Muscle of leg (tissue), 11 donors: Measurements from ENCODE around the gene KLHL1. TPM values are rescaled to one million over a fixed set of nuclear protein-coding genes. Genes with fewer than 3 reads are reported as not detected.

Source experiments
- DNase-seq: peaks from one replicate; pipeline ENCODE4 v3.0.0; 2013
- H3K27ac ChIP-seq: one replicate; pipeline ENCODE4 v1.5.1; 2013; ENCODE audit warnings: mild to moderate bottlenecking, low read length, control low read depth
- H3K27me3 ChIP-seq: one replicate; pipeline ENCODE4 v1.6.1; 2013; ENCODE audit warnings: low read length; ENCODE audit not compliant: control insufficient read depth, insufficient read depth
- H3K36me3 ChIP-seq: one replicate; pipeline ENCODE4 v1.6.1; 2013; ENCODE audit warnings: low read length; ENCODE audit not compliant: control insufficient read depth, insufficient read depth
- H3K4me1 ChIP-seq: one replicate; pipeline ENCODE4 v1.6.1; 2013; ENCODE audit warnings: low read length; ENCODE audit not compliant: control insufficient read depth, insufficient read depth
- H3K4me3 ChIP-seq: one replicate; pipeline ENCODE4 v1.5.1; 2013; ENCODE audit warnings: low read length, control low read depth
- H3K9me3 ChIP-seq: replicated peaks from 2 replicates; pipeline ENCODE4 v1.6.1; 2013; ENCODE audit warnings: low read depth, low read length; ENCODE audit not compliant: control insufficient read depth
- WGBS: methylation state at CpG from one replicate; pipeline ENCODE4 v1.1.5; 2013; ENCODE audit warnings: missing lambda C conversion rate; ENCODE audit not compliant: insufficient coverage; 5-methylcytosine and 5-hydroxymethylcytosine counted together
- polyA plus RNA-seq, 8 donors: library from polyadenylated mRNA; unstranded; fragments of 120-200 nt; gene quantifications; one replicate each; pipeline versions ENCODE4 v1.2.1 to v1.2.3, GENCODE V29; 2013; ENCODE audit warnings: inconsistent platforms in 1 of 8, low replicate concordance in 1 of 8; ENCODE audit not compliant: insufficient read length in 8 of 8, insufficient read depth in 1 of 8
- total RNA-seq: library from RNA; stranded (reverse); fragments of 120-200 nt; gene quantifications from one replicate; pipeline ENCODE4 v1.2.4, GENCODE V29; 2013

The KLHL1 gene
- total and polyA plus RNA-seq, 9 donors = 0.02 to 0.09 (median 0.04) TPM; not detected in 6

DNA sequence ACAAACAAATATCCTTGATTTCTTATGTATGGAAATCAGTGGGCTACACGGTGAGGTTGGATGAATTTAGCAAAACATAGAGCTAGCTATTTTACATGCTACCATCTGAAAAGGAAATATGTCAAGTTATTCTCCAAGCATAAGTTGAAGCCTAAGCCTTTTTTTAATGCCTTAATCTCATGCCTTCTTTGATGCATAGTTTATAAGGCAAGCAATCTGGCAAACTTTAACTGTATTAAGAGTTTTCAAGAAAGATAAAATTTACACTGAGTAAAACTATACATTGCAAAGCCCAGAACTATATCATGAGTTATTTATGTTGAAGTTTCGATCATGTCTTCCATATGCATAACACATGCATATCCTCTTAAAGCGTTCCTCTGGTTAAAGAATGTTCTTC lies 85.6 kb downstream of the KLHL1 start:
- Histone ChIP-seq H3K4me3 (no peak overlapping the region), H3K36me3 (no peaks in the 10 kb centered on the region), H3K9me3 (no peaks in the 10 kb centered on the region), H3K27ac (no peak overlapping the region), H3K27me3 (no peaks in the 10 kb centered on the region), H3K4me1 (no peaks in the 10 kb centered on the region)
- no CpG with 5 or more reads among the region's 3 CpGs for WGBS
- no peak for DNase-seq

DNA sequence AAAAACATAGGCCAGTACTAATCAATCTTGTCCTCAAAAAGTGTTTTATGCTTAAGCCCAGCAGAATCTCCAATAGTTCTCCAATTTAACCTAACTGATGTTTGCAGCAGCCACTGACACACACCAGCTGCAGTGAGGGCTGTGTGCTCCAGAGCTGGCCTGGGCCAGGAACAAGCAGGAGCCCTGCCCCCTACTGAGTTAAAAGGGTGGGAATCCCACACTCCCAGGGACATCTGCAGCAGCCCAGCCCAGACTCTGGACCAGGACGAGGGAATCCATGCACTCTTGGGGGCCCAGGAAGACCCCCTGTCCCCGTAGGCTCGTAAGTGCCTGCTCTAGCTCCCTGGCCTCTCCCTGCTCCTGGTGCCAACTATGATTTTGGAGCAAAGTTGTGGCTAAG lies 92.1 kb downstream of the KLHL1 start:
- Histone ChIP-seq H3K27me3 (no peaks in the 10 kb centered on the region), H3K36me3 (no peaks in the 10 kb centered on the region), H3K4me3 (no peak overlapping the region), H3K27ac (no peak overlapping the region), H3K4me1 (no peaks in the 10 kb centered on the region), H3K9me3 (peaks cover 7% of the 10 kb centered on the region)
- WGBS = 78% methylated on average over 3 of the region's 3 CpGs
- no peak for DNase-seq

DNA sequence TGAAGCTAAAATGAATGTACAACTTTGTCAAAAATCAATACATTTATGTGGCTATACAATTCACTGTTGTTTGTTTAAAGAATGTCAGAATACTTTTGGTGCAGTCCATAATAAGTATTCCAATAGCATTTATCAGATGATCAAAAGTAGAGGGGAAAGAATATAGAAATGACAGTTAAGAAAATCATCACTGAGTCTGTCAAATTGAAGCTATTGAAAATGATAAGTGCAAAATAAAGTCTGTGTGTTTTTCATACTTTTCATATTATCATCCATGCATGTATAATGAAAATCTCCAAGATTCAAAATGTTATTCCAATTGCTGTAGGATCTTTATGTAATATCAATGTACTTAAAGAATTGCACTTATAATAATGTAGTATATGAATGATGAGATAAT lies 93.9 kb downstream of the KLHL1 start:
- Histone ChIP-seq H3K4me3 (no peak overlapping the region), H3K4me1 (no peaks in the 10 kb centered on the region), H3K9me3 (peaks cover 7% of the 10 kb centered on the region), H3K36me3 (no peaks in the 10 kb centered on the region), H3K27ac (no peak overlapping the region), H3K27me3 (no peaks in the 10 kb centered on the region)
- DNase-seq = no peak

DNA sequence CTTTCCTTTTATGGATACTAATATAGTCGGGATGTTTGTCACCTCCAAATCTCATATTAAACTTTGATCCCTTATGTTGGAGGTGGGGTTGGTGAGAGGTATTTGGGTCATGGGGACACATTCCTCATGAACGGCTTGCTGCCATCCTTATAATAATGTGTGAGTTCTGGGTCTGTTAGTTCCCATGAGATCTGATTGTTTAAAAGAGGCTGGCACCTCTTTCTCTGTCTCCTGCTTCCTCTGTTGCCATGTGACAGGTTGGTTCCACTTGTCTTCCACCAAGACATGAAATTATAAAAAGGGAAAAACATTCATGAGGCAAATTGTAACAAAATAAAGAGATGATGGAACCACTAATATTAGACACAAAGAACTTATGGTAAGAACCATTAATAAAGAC lies 108.4 kb downstream of the KLHL1 start:
- no CpG with 5 or more reads among the region's 2 CpGs for WGBS
- H3K9me3 ChIP-seq = no peaks in the 10 kb centered on the region

DNA sequence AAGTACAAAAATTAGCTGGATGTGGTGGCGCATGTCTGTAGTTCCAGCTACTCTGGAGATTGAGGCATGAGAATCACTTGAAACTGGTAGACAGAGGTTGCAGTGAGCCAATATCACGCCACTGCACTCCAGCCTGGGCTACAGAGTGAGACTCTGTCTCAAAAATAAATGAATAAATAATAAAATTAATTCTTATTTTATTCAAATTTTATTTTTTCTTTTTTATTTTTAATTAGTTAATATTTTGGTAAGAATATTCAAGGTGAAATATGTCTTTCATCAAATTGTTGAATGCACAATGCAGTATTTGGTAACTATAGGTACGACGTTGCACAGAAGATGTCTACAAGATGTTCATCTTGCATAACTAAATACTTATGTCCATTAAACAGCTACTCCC lies 111.2 kb downstream of the KLHL1 start:
- Histone ChIP-seq H3K27me3 (no peaks in the 10 kb centered on the region), H3K9me3 (no peaks in the 10 kb centered on the region), H3K4me1 (no peaks in the 10 kb centered on the region), H3K36me3 (no peaks in the 10 kb centered on the region), H3K4me3 (no peak overlapping the region), H3K27ac (no peak overlapping the region)
- DNase-seq = no peak
- 83% methylated on average over 1 of the region's 4 CpGs for WGBS

More for the DNA sequence above, 108.4 kb downstream of the KLHL1 start:
- H3K27ac ChIP-seq = no peak overlapping the region
- H3K27me3 ChIP-seq = no peaks in the 10 kb centered on the region
- H3K4me1 ChIP-seq = no peaks in the 10 kb centered on the region
- H3K36me3 ChIP-seq = no peaks in the 10 kb centered on the region
- DNase-seq = no peak
- no peak overlapping the region for H3K4me3 ChIP-seq

DNA sequence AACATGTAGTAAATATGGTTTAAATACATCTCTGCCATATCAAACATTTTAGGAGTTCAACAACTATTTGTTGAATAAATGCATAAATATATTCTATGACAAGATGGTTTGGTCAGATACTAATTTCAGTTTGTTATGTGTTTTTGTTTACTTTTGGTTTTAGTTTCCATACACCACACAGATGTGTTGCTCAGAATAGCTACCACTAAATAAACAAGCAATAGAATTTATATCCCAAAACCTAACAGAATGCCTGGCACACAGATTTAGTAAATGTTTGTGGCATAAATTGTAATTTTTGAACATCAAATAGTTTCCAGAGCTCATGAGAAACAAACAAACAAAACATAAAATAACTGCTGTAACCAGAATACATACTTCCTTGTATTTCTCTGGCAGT lies 127.5 kb downstream of the KLHL1 start:
- H3K4me3 ChIP-seq = no peak overlapping the region
- no peak overlapping the region for H3K27ac ChIP-seq
- no peaks in the 10 kb centered on the region for H3K9me3 ChIP-seq
- no peaks in the 10 kb centered on the region for H3K4me1 ChIP-seq
- no peaks in the 10 kb centered on the region for H3K27me3 ChIP-seq
- H3K36me3 ChIP-seq = no peaks in the 10 kb centered on the region
- no peak for DNase-seq

DNA sequence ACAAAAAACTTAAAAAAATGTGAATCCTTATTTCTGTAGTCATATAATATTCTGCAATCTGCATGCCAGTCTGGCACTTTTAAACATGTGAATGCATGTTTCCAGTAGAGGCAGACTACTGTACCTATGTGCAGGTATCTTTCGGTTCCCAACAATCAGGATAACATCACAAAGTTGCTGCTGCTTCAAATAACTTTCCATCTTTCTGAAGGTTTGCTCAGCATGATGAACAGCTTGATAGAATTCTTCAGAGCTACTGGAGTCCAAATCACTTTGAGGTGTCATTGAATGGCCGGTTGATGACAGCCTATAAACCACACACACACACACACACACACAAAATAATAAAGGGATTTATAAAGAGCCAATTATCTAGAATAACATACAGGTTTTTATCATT lies 132.8 kb downstream of the KLHL1 start:
- H3K9me3 ChIP-seq = no peaks in the 10 kb centered on the region
- no CpG with 5 or more reads among the region's 2 CpGs for WGBS
- no peak for DNase-seq
- no peaks in the 10 kb centered on the region for H3K27me3 ChIP-seq
- no peaks in the 10 kb centered on the region for H3K4me1 ChIP-seq
- no peak overlapping the region for H3K4me3 ChIP-seq
- no peak overlapping the region for H3K27ac ChIP-seq
- H3K36me3 ChIP-seq = no peaks in the 10 kb centered on the region

DNA sequence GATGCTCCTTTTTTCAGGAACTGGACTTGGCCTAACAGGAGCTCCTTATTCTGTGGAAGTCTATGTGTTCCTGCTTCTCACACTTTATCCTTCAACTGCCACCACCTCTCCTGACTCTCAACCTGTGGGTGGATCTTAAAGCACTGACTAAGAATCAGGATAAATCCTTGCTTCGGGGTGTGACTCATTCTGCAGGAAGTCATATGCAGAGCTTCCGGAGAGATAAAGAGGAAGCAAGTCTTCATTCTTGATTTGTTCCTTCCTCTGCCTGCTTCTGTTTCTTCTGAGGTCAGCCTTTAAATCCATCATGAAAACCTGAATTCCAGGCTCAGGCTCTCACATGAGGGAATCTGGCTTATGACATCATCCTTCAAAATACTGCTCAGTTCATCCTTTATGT lies 137.7 kb downstream of the KLHL1 start:
- H3K9me3 ChIP-seq = no peaks in the 10 kb centered on the region
- H3K36me3 ChIP-seq = no peaks in the 10 kb centered on the region
- no peak for DNase-seq
- no peak overlapping the region for H3K4me3 ChIP-seq
- no CpG with 5 or more reads among the region's 2 CpGs for WGBS
- no peak overlapping the region for H3K27ac ChIP-seq
- H3K4me1 ChIP-seq = no peaks in the 10 kb centered on the region
- no peaks in the 10 kb centered on the region for H3K27me3 ChIP-seq

DNA sequence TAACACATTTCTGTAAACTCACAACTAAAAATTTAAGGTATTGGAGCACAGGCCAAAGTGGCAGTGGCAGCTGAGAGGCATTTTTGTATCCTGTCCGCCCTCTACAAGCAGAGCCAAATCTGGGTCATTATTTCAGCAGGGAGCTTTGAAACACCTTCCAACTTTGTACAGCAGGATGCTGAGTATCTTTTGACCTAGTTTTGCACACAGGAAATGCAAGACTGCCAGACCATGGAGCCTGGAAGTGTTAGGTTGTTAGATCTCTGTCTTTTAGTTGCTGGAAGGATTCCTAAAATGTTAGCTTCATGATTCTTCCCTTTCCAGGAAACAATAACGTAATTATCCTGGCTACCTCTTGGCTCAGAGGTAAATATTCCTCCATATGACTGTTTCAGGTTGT lies 149.2 kb downstream of the KLHL1 start:
- Histone ChIP-seq H3K4me1 (no peaks in the 10 kb centered on the region), H3K27me3 (no peaks in the 10 kb centered on the region), H3K9me3 (no peaks in the 10 kb centered on the region), H3K36me3 (no peaks in the 10 kb centered on the region), H3K27ac (no peak overlapping the region), H3K4me3 (no peak overlapping the region)
- WGBS = 38% methylated on average over 1 of the region's 2 CpGs
- DNase-seq = peak; percentile 7

DNA sequence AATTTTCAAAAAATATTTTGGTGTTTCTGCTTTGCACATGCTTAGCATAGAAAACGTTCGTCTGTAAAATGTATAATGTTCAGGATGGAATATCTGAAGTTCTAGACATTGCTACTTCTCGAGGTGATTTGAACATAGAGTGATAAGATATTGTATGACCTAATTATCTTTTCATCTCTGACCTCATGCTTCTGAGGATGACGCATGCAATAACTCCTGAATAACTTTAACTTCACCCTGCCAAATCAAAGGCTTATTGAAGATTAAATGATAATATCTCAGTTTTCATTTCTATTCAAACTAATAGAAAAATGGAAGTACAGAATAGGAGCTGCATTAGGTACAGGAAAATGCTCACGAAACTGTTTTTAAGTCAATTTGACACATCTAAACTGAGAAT lies 151.4 kb downstream of the KLHL1 start:
- no peaks in the 10 kb centered on the region for H3K9me3 ChIP-seq
- WGBS = no CpG with 5 or more reads among the region's 5 CpGs
- H3K4me3 ChIP-seq = no peak overlapping the region
- no peaks in the 10 kb centered on the region for H3K4me1 ChIP-seq
- no peak for DNase-seq
- no peaks in the 10 kb centered on the region for H3K36me3 ChIP-seq
- H3K27ac ChIP-seq = no peak overlapping the region
- H3K27me3 ChIP-seq = no peaks in the 10 kb centered on the region

DNA sequence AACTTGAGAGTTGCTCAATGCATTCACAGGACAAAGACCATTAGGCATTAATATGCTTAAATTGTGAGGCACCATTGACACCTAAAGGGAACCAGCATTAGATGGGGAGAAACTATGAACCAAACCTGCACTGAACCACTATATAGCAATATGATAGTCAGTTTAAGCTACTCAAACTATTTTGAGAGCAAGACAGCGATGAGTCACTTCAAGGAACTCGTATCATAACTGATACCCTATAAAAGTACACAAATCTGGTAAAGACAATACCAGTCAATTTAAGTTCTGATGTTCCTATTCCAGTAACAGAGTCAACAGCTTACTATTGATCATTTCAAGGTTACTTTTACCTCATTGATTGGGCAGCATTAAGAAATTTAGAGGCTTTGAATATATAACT lies 151.9 kb downstream of the KLHL1 start:
- Histone ChIP-seq H3K27me3 (no peaks in the 10 kb centered on the region), H3K36me3 (no peaks in the 10 kb centered on the region), H3K9me3 (no peaks in the 10 kb centered on the region), H3K27ac (no peak overlapping the region), H3K4me1 (no peaks in the 10 kb centered on the region), H3K4me3 (no peak overlapping the region)
- DNase-seq = no peak
- no CpG with 5 or more reads among the region's 2 CpGs for WGBS
